Spleen (tissue), 7 donors: ENCODE measurements around the gene PIBF1.

ENCODE experiments used
- POLR2AphosphoS5 ChIP-seq, 3 donors: sonication (generic); formaldehyde crosslinking; IDR thresholded peaks; one replicate each; pipeline ENCODE4 v1.5.1; 2017; ENCODE audit warnings: antibody characterized with exemption in 3 of 3
- TF ChIP-seq, protein P1 (sequence below), 11 experiments: fragments of 200-600 bp in 7 of 11; fragments of 450-650 bp in 4 of 11; sonication (generic) in 4 of 11; IDR thresholded peaks in 8 of 11; conservative IDR thresholded peaks in 3 of 11; 1 replicate in 7 of 11; 2 replicates in 4 of 11; pipeline versions ENCODE4 v1.4.0 to v1.8.0; 2016 to 2021; ENCODE audit warnings: antibody characterized with exemption in 11 of 11, inconsistent platforms in 4 of 11, mild to moderate bottlenecking in 1 of 11
- donor health status: DM: no; HTN: no; CAD: no; lungs with moderate emphysema.
- donor health status: DM: no; HTN: no; CAD: no.
- donor health status: DM: no; HTN: no; CAD: no.

DNA sequence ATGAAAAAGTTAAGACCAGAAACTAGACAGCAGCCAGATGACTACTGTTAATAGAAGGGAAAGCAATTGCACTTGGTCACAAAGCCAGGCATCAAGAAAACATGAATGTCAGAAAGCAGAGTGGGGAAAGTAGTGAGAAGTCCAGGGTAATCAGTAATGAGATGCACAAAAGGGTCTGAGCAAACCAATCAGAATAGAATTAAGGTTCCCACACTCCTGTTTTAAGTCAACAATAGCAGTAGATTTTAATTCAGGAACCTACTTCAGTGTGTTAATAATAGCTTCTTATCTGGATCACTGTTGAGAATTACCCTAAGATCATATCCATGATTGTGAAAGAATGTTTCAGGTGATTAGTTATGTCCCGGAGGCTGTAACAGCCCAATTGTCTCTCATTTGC lies 204.3 kb downstream of the PIBF1 start:
- no peak for TF ChIP-seq POLR2AphosphoS5 (IDR thresholded peaks at IDR 0.05)
- TF ChIP-seq, protein P1, sequence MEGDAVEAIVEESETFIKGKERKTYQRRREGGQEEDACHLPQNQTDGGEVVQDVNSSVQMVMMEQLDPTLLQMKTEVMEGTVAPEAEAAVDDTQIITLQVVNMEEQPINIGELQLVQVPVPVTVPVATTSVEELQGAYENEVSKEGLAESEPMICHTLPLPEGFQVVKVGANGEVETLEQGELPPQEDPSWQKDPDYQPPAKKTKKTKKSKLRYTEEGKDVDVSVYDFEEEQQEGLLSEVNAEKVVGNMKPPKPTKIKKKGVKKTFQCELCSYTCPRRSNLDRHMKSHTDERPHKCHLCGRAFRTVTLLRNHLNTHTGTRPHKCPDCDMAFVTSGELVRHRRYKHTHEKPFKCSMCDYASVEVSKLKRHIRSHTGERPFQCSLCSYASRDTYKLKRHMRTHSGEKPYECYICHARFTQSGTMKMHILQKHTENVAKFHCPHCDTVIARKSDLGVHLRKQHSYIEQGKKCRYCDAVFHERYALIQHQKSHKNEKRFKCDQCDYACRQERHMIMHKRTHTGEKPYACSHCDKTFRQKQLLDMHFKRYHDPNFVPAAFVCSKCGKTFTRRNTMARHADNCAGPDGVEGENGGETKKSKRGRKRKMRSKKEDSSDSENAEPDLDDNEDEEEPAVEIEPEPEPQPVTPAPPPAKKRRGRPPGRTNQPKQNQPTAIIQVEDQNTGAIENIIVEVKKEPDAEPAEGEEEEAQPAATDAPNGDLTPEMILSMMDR (IDR thresholded peaks at IDR 0.05 in 8 of 11, conservative IDR thresholded peaks at IDR 0.05 in 3 of 11): no peak
